Epithelial cell of proximal tubule (primary cell): ENCODE results near the gene NDUFA11. TPM values are rescaled to one million over a fixed set of nuclear protein-coding genes. Genes with fewer than 3 reads are reported as not detected.

Experiments
- DNase-seq: peaks from one replicate; pipeline ENCODE4 v3.0.0-alpha.2; 2011; ENCODE audit warnings: low read depth
- H3K4me3 ChIP-seq: 2 replicates; pipeline ENCODE4 v1.5.1; 2011; ENCODE audit warnings: low read depth, mild to moderate bottlenecking, low read length
- CTCF ChIP-seq: conservative IDR thresholded peaks from 2 replicates; pipeline ENCODE4 v1.5.1; 2012; ENCODE audit warnings: low read depth, mild to moderate bottlenecking, low read length
- total RNA-seq: library from RNA; depleted of rRNA; stranded (reverse); fragments of >200 nt; gene quantifications from 2 replicates; pipeline ENCODE4 v1.2.3, GENCODE V29; 2015

NDUFA11 gene
- total RNA-seq, 1 donor from 2014 or later: 246 TPM

GRCh38 chr19:5917431-5918107 is 14.0 kb upstream of the NDUFA11 start:
- no peak overlapping the region for H3K4me3 ChIP-seq
- DNase-seq: no peak
- TF ChIP-seq CTCF: no peak

GRCh38 chr19:5916181-5916708 is 12.7 kb upstream of the NDUFA11 start:
- TF ChIP-seq CTCF: no peak
- H3K4me3 ChIP-seq: no peak overlapping the region
- no peak for DNase-seq

GRCh38 chr19:5915782-5916165 is 12.2 kb upstream of the NDUFA11 start:
- no peak for TF ChIP-seq CTCF
- DNase-seq: no peak
- no peak overlapping the region for H3K4me3 ChIP-seq

GRCh38 chr19:5914946-5915781 is 11.6 kb upstream of the NDUFA11 start:
- no peak for DNase-seq
- no peak for TF ChIP-seq CTCF
- H3K4me3 ChIP-seq: no peak overlapping the region

- no peak overlapping the region for H3K4me3 ChIP-seq
- no peak for DNase-seq
- no peak for TF ChIP-seq CTCF
Measured at GRCh38 chr19:5914358-5914774, 10.8 kb upstream of the NDUFA11 start.

GRCh38 chr19:5913739-5914357 is 10.3 kb upstream of the NDUFA11 start, which contains the start of gene CAPS:
Gene CAPS, plus strand, starts transcription at chr19:5914254. Its CDS starts 153 bp downstream, at chr19:5914407.
- H3K4me3 ChIP-seq: no peak within 1 kb of the TSS
- DNase-seq: no peak
- no peak for TF ChIP-seq CTCF
